Retinal pigment epithelial cell (primary cell): Measurements from ENCODE around the gene RFC4.

Source experiments
- DNase-seq: peaks from one replicate; pipeline ENCODE4 v3.0.0-alpha.2; 2010; ENCODE audit warnings: low read depth
- H3K4me3 ChIP-seq: 2 replicates; pipeline ENCODE4 v1.5.1; 2011; ENCODE audit warnings: mild to moderate bottlenecking, low read length, control low read depth, moderate library complexity
- TF ChIP-seq, protein P1 (sequence below): conservative IDR thresholded peaks from 2 replicates; pipeline ENCODE4 v1.5.1; 2011; ENCODE audit warnings: low read depth, low read length, control low read depth, inconsistent platforms

Gene RFC4

DNA sequence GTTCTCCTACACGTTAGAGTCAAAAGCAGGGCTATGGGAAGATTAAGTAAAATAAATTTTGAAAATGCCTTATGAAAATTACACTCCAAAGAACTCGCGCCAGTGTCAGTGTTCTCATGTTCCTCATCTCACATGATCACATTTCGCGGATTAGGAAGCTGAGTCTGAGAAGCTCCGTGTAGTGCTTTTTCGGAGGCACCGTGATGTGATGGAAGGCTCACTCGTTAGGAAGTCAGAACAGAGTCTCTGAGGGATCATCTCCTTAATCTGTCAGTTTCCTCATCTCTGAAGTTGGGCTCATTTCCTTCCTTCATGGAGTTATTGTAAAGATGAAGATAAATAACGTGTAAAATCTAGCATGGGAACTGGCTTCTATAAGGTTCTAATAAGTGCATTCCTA, 39.5 kb upstream of the RFC4 start:
- TF ChIP-seq, protein P1, sequence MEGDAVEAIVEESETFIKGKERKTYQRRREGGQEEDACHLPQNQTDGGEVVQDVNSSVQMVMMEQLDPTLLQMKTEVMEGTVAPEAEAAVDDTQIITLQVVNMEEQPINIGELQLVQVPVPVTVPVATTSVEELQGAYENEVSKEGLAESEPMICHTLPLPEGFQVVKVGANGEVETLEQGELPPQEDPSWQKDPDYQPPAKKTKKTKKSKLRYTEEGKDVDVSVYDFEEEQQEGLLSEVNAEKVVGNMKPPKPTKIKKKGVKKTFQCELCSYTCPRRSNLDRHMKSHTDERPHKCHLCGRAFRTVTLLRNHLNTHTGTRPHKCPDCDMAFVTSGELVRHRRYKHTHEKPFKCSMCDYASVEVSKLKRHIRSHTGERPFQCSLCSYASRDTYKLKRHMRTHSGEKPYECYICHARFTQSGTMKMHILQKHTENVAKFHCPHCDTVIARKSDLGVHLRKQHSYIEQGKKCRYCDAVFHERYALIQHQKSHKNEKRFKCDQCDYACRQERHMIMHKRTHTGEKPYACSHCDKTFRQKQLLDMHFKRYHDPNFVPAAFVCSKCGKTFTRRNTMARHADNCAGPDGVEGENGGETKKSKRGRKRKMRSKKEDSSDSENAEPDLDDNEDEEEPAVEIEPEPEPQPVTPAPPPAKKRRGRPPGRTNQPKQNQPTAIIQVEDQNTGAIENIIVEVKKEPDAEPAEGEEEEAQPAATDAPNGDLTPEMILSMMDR, result no peak
- H3K4me3 ChIP-seq, result no peak overlapping the region

DNA sequence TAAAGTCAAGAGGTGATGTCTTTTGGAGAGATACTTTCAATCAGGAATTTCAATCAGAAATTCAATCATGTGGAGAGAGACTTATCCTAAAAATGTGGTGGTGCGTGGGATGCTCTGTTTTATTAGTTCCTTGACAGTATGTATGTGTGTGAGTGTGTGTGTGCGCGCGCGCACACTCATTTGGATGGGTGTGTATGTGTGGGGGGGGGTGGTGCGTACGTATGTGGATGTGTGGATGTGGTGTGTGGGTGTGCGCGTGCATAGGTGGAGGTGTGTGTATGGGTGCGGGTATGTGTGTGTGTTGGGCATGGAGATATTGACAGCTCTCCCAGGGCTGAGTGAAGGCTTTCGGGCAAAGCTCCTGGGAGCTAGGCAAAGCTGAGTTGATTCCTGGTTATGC, 38.6 kb upstream of the RFC4 start:
- no peak for DNase-seq
- no peak overlapping the region for H3K4me3 ChIP-seq
- TF ChIP-seq, protein P1, result no peak

More for the DNA sequence above, 39.5 kb upstream of the RFC4 start:
- DNase-seq, result no peak

DNA sequence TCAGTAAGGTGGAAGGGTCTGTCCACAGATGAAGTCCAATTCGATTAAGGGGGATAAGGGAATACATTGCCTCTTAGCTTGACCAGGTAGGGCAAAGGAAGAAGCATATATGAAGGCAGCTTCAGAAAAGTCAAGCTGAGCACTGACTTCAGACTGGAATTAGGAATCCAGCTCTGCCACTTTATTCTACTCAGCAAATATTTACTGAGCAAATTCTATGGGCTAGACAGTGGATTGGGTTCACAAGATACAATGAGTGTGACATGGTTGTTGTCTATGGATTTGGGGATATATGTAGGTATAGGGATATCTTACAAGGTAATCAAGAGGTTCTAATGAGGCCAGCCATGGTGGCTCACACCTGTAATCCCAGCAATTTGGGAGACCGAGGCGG, 36.8 kb upstream of the RFC4 start:
- H3K4me3 ChIP-seq, result no peak overlapping the region
- TF ChIP-seq, protein P1, result no peak
- DNase-seq, result no peak

DNA sequence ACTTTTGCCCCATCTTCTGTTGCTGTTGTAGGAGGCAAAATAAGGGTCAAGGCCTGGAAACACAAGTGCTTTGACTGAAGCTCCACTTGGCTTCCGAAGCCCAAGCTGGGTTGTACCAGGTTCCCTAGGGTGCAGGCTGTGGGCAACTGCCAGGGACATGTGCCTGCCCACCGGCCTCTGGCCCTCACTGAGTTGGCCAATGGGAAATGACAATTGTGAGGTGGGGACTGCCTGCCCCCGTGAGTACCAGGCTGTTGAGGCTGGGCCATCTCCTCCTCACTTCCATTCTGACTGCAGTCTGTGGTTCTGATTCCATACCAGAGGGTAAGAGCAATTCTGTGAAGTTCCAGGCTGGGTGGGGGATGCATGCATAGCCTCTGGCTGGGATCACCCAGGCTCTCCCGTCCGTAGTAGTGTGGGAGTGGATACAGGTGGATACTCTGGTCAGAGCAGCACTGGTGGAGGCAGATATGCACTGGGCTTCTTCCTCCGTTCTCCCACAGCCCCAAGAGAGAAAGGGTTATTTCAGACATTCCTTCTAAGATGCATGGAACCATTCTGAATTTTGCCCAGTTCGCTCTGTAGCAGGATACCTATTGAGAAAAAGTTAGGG, 36.2 kb upstream of the RFC4 start, which contains the start of gene ADIPOQ:
Gene ADIPOQ, plus strand, starts transcription at position 285 of the 613 bp plus-strand sequence. CDS start 10,349 bp downstream, outside the sequence.
- H3K4me3 ChIP-seq, result no peak within 1 kb of the TSS
- no peak for DNase-seq
- TF ChIP-seq, protein P1, result no peak

DNA sequence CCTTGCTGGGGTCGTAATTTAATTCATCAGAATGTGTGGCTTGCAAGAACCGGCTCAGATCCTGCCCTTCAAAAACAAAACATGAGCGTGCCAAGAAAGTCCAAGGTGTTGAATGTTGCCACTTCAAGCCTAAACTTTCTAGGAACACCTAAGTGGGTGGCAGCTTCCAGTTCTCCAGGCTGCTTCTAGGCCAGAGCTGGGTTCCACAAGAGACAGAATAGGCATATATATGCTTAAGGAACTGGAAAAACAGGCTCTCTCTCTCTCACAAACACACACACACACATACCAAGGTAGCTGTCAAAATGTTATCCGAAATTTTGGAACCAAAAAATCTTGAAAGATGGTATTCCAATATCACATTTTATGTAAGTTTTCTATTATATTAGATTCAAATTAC, 35.3 kb upstream of the RFC4 start:
- no peak for DNase-seq
- TF ChIP-seq, protein P1, result no peak
- H3K4me3 ChIP-seq, result no peak overlapping the region

DNA sequence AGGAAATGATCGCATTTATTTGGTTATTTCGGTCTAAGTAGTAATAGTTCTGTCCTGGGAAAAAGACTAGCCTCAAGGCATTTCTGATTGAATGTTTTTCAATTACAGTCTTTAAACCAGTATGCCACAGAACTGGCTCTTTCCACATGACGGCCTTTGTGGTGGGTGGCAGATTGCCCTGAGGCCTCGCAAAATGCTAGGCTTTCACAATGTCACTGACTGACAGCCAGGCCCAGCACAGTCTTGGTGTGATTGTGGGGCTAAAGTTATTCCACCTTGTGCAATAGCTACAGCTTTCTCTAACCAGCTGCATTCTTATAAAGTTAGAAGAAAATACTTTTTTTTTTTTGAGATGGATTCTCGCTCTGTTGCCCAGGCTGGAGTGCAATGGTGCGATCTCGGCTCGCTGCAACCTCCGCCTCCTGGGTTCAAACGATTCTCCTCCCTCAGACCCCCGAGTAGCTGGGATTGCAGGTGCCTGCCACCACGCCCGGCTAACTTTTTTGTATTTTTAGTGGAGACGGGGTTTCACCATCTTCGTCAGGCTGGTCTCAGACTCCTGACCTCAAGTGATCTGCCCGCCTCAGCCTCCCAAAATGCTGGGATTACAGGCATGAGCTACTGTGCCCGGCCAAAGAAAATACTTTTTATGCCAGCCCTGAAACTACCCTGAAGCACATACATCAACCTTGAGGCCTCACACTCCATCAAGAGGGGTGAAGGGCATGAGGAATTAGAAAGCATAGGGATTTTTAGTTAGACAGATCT, 33.8 kb upstream of the RFC4 start:
- TF ChIP-seq, protein P1, result no peak
- DNase-seq, result no peak
- no peak overlapping the region for H3K4me3 ChIP-seq

DNA sequence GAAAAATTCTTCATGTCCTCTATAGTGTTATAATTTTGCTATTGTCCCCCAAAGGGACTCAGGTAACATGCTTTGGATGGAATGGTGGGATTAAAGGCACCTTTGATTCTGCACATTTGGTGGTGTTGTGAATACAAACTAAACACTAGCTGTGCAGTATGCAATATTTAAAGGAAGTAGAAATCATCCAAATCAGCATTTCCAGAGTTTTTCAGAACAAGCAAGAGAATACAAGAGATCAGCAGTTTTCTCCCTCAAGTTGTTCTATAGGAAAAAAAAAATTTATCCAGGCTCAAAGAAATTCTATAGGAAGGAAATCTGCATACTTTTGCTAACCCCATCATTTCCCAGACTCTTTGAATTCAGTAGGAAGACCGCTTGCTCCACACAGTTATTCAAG, 26.0 kb upstream of the RFC4 start:
- TF ChIP-seq, protein P1, result no peak
- H3K4me3 ChIP-seq, result no peak overlapping the region

More for the DNA sequence above, 26.0 kb upstream of the RFC4 start:
- no peak for DNase-seq
